Right lobe of liver (tissue), 6 donors: ENCODE data around the gene ZNF467. TPM values are rescaled to one million over a fixed set of nuclear protein-coding genes. Genes with fewer than 3 reads are reported as not detected.

Experiments
- ATAC-seq, 4 donors: fragments of 200-7000 bp; cut with Tn5 transposase; one replicate each; pipeline ENCODE4 v1.9.1; 2020; ENCODE audit warnings: mild to moderate bottlenecking in 4 of 4, moderate library complexity in 4 of 4
- DNase-seq, 3 donors: peaks; one replicate each; pipeline ENCODE4 v3.0.0-alpha.2; 2020
- H3K27ac ChIP-seq, 3 donors: fragments of 200-600 bp; one replicate each; pipeline ENCODE4 v1.8.0; 2022
- H3K27me3 ChIP-seq, 2 donors: fragments of 200-600 bp; one replicate each; pipeline ENCODE4 v1.8.0; 2022
- H3K36me3 ChIP-seq, 4 donors: fragments of 200-600 bp; sonication (generic) in 1 of 4; one replicate each; pipeline versions ENCODE4 v1.5.1 to v1.8.0; 2017 to 2022; ENCODE audit warnings: control low read depth in 1 of 4
- H3K4me1 ChIP-seq, 4 donors: fragments of 200-600 bp; sonication (generic) in 1 of 4; one replicate each; pipeline versions ENCODE4 v1.5.1 to v1.8.0; 2017 to 2022; ENCODE audit warnings: control low read depth in 1 of 4
- H3K4me3 ChIP-seq, 3 donors: fragments of 200-600 bp; one replicate each; pipeline ENCODE4 v1.8.0; 2022
- H3K9me3 ChIP-seq, 4 donors: fragments of 200-600 bp; sonication (generic) in 1 of 4; one replicate each; pipeline versions ENCODE4 v1.5.1 to v1.8.0; 2017 to 2022; ENCODE audit warnings: control low read depth in 1 of 4
- CTCF ChIP-seq, 4 donors: fragments of 200-600 bp in 3 of 4; fragments of 450-650 bp in 1 of 4; IDR thresholded peaks; one replicate each; pipeline versions ENCODE4 v1.5.1 to v1.8.0; 2016 to 2022; ENCODE audit warnings: antibody characterized with exemption in 4 of 4, mild to moderate bottlenecking in 2 of 4
- POLR2A ChIP-seq: fragments of 450-650 bp; IDR thresholded peaks from one replicate; pipeline ENCODE4 v1.6.1; 2017; ENCODE audit warnings: antibody characterized with exemption, mild to moderate bottlenecking
- WGBS: methylation state at CpG from one replicate; pipeline ENCODE4 v1.1.6; 2018; ENCODE audit warnings: low coverage, low lambda C conversion rate; ENCODE audit not compliant: insufficient coverage; ENCODE audit errors: missing lambda C conversion rate; 5-methylcytosine and 5-hydroxymethylcytosine counted together
- intact Hi-C, 2 donors: fragments of 100-400 bp; cut with DNase I; formaldehyde crosslinking; loops; one replicate each; pipeline versions ENCODE4 v1.11.2 to v1.14.1; 2022
- total RNA-seq, 6 experiments: library from RNA; depleted of rRNA in 2 of 6; stranded (reverse); fragments of >200 nt in 2 of 6; fragmentation: NEBNext Ultra II Directional in 3 of 6; extraction: Animal tissue kit (Norgen Biotek cat#: 25700) in 3 of 6; gene quantifications; one replicate each; pipeline versions ENCODE4 v1.1.0 to v1.2.4, GENCODE V29; 2016 to 2023
- donor health status: DM: no; HTN: yes; CAD: no.
- donor health status: DM: no; HTN: no; CAD: no.
- donor health status: DM: no; HTN: no; CAD: no.
- donor health status: DM: no; HTN: yes; CAD: no.
- donor health status: DM: no; HTN: yes; CAD: no.

ZNF467 gene
- total RNA-seq, 6 experiments from 2014 or later = 3.6 to 14.6 (median 5.8) TPM

- intact Hi-C loops = no loop called here
- Histone ChIP-seq H3K9me3 (no peaks in the 10 kb centered on the region), H3K27me3 (no peaks in the 10 kb centered on the region), H3K4me1 (peaks cover 0 to 9% (median 2%) of the 10 kb centered on the region in 4 donors), H3K36me3 (peaks cover 0 to 2% (median 0%) of the 10 kb centered on the region in 4 donors), H3K27ac (no peak overlapping the region), H3K4me3 (peak overlapping the region; percentile 37 to 64 (median 55))
- ATAC-seq = peak; percentile 90 to 95 (median 92)
- 3% methylated on average over 27 of the region's 37 CpGs for WGBS
- peak; percentile 95 to 98 (median 97) for DNase-seq
- TF ChIP-seq CTCF (IDR thresholded peaks at IDR 0.05) (no peak), POLR2A (no peak)
These were observed 1.6 kb downstream of the ZNF467 start for GRCh38 chr7:149771720-149772240.

DNA sequence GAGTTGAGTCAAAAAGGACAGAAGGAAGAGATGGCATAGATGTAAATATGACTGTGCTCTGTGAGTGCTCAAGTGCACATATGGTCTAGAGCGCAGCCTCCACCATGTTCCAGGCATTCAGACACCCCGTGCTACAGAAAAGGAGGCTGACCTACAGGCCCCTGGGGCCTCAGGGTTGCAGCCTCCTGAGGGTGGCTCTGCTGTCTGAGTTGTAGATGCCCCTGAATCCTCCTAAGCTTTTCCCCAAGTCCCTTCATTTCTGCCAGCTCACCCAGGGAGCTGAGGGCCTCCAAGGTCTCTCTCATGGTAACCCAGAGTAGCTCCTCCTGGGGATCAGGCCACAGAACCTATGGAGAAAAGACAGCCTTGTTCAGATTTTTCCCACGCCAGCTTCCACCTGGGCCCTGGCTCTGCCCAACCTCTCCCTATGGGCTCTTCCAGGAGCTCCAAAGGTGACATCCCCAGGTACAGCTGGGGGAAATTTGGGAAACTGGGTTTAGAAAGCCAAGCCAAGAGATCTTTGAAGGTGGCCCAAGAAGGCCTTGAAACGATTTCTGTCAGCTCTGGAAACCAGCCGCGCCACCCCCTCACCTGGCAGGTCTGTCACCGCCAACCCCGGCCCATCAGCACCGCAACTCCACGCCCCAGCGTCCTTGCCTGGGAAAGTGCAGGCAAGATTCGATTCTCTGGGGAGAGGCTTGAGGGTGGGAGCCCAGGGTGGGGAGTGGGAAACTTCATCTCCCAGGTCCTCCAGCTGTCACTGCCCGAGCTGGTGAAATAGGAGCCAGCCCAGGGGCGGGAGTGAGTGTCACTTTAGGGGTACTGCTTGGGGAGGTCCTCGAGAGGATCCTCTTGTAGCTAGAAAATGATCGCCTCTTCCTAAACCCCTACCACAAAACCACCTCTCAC, 2.4 kb downstream of the ZNF467 start:
- WGBS = 48% methylated on average over 2 of the region's 16 CpGs
- Histone ChIP-seq H3K36me3 (peaks cover 0 to 2% (median 0%) of the 10 kb centered on the region in 4 donors), H3K4me1 (peaks cover 0 to 9% (median 2%) of the 10 kb centered on the region in 4 donors), H3K4me3 (peak overlapping the region; percentile 37 to 64 (median 55)), H3K9me3 (no peaks in the 10 kb centered on the region), H3K27me3 (no peaks in the 10 kb centered on the region), H3K27ac (peak overlapping the region in 2 of 3 donors; percentile 6 to 53)
- no peak for TF ChIP-seq CTCF (IDR thresholded peaks at IDR 0.05)
- no peak for TF ChIP-seq POLR2A
- intact Hi-C loops = no loop called here
- no peak for ATAC-seq
- no peak for DNase-seq

GRCh38 chr7:149769915-149770314, 3.5 kb downstream of the ZNF467 start:
- peaks cover 0 to 9% (median 2%) of the 10 kb centered on the region in 4 donors for H3K4me1 ChIP-seq
- H3K4me3 ChIP-seq = no peak overlapping the region
- no peaks in the 10 kb centered on the region for H3K27me3 ChIP-seq
- TF ChIP-seq CTCF (IDR thresholded peaks at IDR 0.05) = no peak
- no peak for TF ChIP-seq POLR2A
- ATAC-seq (no peak), DNase-seq (no peak)
- no peaks in the 10 kb centered on the region for H3K9me3 ChIP-seq
- intact Hi-C loops = no loop called here
- H3K27ac ChIP-seq = no peak overlapping the region
- H3K36me3 ChIP-seq = peaks cover 0 to 2% (median 0%) of the 10 kb centered on the region in 4 donors
- WGBS = 91% methylated on average over 2 of the region's 2 CpGs

GRCh38 chr7:149768931-149769330, 4.5 kb downstream of the ZNF467 start:
- no peak for TF ChIP-seq CTCF (IDR thresholded peaks at IDR 0.05)
- TF ChIP-seq POLR2A = no peak
- no peaks in the 10 kb centered on the region for H3K9me3 ChIP-seq
- DNase-seq (no peak), ATAC-seq (no peak)
- H3K27me3 ChIP-seq = no peaks in the 10 kb centered on the region
- peaks cover 0 to 2% (median 0%) of the 10 kb centered on the region in 4 donors for H3K36me3 ChIP-seq
- no peak overlapping the region for H3K27ac ChIP-seq
- no peak overlapping the region for H3K4me3 ChIP-seq
- WGBS = 100% methylated on average over 3 of the region's 7 CpGs
- H3K4me1 ChIP-seq = peaks cover 0 to 9% (median 2%) of the 10 kb centered on the region in 4 donors
- intact Hi-C loops = no loop called here
